Activated CD4-positive, alpha-beta T cell treated with anti-CD3 and anti-CD28 coated beads, Interleukin-2, amount 50 U/mL, for 48 hours (primary cell): Measurements from ENCODE around the gene HOXD13.
A peak's percentile ranks its signal among the peaks of the same experiment; 100 is the strongest.

Source experiments
- DNase-seq, 2 experiments: peaks; one replicate each; pipeline ENCODE4 v3.0.0-alpha.2; 2020

HOXD13 gene

GRCh38 chr2:176095421-176095820 lies 2.9 kb downstream of the HOXD13 start:
- no peak for DNase-seq

GRCh38 chr2:176096243-176096985 lies 3.9 kb downstream of the HOXD13 start:
- DNase-seq, result no peak

GRCh38 chr2:176096986-176097819 lies 4.7 kb downstream of the HOXD13 start:
- DNase-seq, result peak; percentile 52 to 66

- DNase-seq, result no peak
Measured at GRCh38 chr2:176097820-176098365, 5.4 kb downstream of the HOXD13 start.

GRCh38 chr2:176098366-176099158 lies 6.0 kb downstream of the HOXD13 start:
- no peak for DNase-seq

GRCh38 chr2:176099159-176099727 lies 6.7 kb downstream of the HOXD13 start:
- no peak for DNase-seq

- DNase-seq, result peak in 1 of 2 experiments; percentile 3
Measured at GRCh38 chr2:176099728-176100546, 7.4 kb downstream of the HOXD13 start, which contains the start of gene HOXD12. HOXD12 (plus strand) TSS chr2:176099795; CDS start chr2:176099802, 7 bp downstream.

GRCh38 chr2:176100547-176101140 lies 8.1 kb downstream of the HOXD13 start:
- DNase-seq, result no peak

- DNase-seq, result no peak
Measured at GRCh38 chr2:176101216-176101830, 8.8 kb downstream of the HOXD13 start.

GRCh38 chr2:176101842-176102241 lies 9.3 kb downstream of the HOXD13 start:
- DNase-seq, result no peak

- DNase-seq, result no peak
Measured at GRCh38 chr2:176102309-176102866, 9.9 kb downstream of the HOXD13 start.

GRCh38 chr2:176103194-176103593 lies 10.7 kb downstream of the HOXD13 start:
- no peak for DNase-seq

GRCh38 chr2:176103742-176104315 lies 11.3 kb downstream of the HOXD13 start:
- DNase-seq, result no peak

GRCh38 chr2:176104316-176105077 lies 12.0 kb downstream of the HOXD13 start:
- DNase-seq, result no peak

- no peak for DNase-seq
Measured at GRCh38 chr2:176105078-176105729, 12.7 kb downstream of the HOXD13 start.

- DNase-seq, result no peak
Measured at GRCh38 chr2:176105730-176106580, 13.4 kb downstream of the HOXD13 start.
